Measurements from ENCODE around the gene SLCO2A1.

DNA sequence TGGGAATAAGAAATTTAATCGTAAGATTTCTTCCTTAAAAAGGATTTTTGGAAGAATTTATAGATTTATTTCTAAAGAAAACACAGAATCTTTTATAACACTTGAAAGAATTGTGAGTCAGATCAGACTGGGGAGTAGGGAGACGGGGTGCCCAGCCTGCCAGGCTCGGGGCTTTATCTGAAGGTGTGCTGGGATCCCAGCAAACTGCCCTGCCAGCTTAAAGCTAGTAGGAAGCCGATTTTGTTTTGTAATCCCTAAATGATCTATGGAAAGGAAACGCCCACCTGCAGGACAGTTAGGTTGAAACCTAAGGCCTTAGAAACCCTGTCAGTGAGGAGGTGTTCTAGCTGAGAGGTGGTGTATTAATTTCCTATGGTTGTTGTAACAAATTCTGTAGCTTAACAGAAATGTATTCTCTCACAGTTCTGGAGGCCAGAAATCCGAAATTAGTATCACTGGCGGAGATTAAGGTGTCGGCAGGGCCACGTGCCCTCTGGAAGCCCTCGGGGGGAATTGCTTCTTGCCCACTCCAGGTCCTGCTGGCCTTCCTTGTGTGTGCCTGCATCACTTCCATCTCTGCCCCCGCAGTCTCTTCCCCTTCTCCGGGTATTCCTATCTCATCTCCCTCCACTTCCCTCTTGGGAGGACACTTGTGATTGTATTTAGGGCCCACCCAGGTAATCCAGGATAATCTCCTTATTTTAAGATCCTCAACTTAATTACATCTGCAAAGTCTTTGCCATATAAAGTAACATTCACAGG lies 114.7 kb downstream of the SLCO2A1 start:
- TF ChIP-seq, protein P1, sequence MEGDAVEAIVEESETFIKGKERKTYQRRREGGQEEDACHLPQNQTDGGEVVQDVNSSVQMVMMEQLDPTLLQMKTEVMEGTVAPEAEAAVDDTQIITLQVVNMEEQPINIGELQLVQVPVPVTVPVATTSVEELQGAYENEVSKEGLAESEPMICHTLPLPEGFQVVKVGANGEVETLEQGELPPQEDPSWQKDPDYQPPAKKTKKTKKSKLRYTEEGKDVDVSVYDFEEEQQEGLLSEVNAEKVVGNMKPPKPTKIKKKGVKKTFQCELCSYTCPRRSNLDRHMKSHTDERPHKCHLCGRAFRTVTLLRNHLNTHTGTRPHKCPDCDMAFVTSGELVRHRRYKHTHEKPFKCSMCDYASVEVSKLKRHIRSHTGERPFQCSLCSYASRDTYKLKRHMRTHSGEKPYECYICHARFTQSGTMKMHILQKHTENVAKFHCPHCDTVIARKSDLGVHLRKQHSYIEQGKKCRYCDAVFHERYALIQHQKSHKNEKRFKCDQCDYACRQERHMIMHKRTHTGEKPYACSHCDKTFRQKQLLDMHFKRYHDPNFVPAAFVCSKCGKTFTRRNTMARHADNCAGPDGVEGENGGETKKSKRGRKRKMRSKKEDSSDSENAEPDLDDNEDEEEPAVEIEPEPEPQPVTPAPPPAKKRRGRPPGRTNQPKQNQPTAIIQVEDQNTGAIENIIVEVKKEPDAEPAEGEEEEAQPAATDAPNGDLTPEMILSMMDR (IDR thresholded peaks at IDR 0.05) = no peak
- TF ChIP-seq EP300 (IDR thresholded peaks at IDR 0.05; ENCODE audit: low read depth) = no peak
